GM10266 (cell line): ENCODE data around the gene HMGCLL1.

ENCODE experiments used
- DNase-seq: peaks from one replicate; pipeline ENCODE4 v3.0.0; 2012; ENCODE audit errors: extremely low spot score
- TF ChIP-seq, protein P1 (sequence below): IDR thresholded peaks from 2 replicates; pipeline ENCODE4 v1.5.1; 2012; ENCODE audit warnings: mild to moderate bottlenecking, low read depth; ENCODE audit not compliant: control insufficient read depth, insufficient read depth; ENCODE audit errors: missing control alignments

Gene HMGCLL1

DNA sequence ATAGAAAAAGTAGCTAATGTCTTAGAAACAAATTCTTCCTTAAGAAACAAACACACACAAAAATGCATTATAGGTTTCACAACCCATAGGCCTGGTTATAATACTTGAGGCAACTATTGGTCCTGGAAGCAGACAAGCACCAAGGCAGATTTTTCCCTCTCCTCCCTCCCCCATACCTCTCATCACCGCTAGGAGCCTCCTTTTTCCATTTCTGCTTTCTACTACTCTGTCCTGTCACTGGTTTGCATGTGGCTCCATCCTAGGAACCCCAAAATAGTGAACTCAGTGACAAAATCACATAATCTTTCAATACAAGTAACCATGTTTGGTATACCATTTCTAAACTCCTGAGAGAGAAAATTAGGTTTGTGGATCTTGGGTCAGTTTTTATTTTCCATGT lies 66.1 kb downstream of the HMGCLL1 start:
- DNase-seq: no peak
- TF ChIP-seq, protein P1, sequence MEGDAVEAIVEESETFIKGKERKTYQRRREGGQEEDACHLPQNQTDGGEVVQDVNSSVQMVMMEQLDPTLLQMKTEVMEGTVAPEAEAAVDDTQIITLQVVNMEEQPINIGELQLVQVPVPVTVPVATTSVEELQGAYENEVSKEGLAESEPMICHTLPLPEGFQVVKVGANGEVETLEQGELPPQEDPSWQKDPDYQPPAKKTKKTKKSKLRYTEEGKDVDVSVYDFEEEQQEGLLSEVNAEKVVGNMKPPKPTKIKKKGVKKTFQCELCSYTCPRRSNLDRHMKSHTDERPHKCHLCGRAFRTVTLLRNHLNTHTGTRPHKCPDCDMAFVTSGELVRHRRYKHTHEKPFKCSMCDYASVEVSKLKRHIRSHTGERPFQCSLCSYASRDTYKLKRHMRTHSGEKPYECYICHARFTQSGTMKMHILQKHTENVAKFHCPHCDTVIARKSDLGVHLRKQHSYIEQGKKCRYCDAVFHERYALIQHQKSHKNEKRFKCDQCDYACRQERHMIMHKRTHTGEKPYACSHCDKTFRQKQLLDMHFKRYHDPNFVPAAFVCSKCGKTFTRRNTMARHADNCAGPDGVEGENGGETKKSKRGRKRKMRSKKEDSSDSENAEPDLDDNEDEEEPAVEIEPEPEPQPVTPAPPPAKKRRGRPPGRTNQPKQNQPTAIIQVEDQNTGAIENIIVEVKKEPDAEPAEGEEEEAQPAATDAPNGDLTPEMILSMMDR: no peak

DNA sequence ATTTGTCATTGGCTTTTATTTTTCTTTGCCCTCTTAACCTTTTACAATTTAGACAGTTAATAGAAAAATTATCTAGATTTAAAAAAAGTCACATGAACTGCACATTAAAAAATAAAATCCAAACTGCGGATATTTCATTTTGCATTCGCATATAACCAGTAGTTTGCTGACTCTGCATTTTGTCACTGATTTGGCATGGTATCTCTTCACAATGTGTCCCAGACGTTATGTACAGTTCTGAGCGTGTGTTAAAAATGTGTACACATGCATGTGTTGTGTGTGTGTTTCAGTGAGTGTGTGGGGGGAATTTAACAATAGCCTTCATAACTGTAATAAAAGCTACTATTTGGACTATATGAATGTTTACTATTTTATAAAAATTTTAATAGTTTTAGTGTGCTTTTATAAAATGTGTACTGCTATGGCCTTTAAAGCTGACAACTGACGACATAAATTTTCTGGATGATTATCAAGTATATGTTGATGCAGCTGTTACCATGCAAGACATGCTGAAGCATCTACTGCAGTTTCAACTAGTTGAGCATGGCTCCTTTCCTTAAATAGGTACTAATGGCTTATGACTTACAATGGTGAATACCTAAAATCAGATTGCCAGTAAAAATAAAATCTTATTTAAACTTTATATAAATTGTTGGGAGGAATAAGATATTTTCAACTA lies 67.7 kb downstream of the HMGCLL1 start:
- DNase-seq: no peak
- TF ChIP-seq, protein P1: no peak

DNA sequence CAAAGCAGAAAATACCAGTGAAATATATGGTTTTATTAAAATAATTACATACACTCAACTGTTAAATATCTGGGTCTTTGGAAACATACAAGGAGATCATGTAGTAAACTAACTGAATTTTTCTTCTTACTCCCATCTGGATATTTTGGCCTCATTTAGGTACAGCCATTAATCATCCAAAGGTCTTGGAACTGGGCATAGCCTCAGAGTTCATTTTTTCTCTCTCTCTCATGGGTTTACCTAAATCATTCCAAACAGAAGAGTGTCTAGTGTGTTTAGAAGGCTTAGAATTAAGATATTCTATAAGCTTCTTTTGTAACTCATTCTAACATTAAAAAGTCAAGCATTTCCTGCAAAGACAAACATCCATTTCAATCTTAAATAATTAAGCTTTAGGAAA lies 79.4 kb downstream of the HMGCLL1 start:
- no peak for DNase-seq

DNA sequence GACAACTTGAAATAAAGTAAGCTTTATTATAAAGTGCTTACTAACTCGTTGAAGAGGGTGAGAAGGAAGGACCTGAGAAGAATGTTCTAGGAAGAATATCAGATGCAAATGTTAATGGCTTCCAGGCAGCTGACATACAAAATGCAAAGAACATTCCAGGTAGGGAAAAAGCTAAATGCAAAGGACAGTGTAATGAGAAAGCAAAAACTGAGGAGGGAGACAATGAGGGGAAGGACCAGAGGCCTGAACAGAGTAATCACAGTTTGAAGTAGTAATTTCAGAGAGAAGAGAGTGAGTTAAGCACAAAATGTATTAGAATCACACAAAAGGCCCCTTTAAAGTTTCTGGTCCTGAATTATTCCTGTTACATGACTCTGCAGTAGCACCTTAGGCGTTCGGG lies 81.3 kb downstream of the HMGCLL1 start:
- TF ChIP-seq, protein P1: no peak
- no peak for DNase-seq

More for the DNA sequence above, 79.4 kb downstream of the HMGCLL1 start:
- TF ChIP-seq, protein P1: no peak

DNA sequence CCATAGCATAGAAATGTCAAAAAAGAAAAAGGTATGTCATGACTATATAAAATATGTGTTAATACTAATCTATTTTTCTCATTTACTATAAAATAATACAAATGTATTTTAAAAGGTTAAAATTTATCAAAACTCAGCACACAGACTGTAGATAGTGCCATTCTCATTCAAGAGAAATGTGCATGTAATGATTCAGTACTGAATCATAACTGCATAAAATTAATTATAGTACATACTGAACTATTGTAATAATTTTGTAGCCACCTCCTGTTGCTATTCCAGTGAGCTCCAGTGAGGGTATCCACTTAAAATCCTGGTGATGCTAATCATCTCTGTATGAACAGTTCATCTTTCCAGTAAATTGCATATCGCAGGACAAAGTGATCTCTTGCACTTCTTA lies 82.8 kb downstream of the HMGCLL1 start:
- DNase-seq: no peak
- TF ChIP-seq, protein P1: no peak

DNA sequence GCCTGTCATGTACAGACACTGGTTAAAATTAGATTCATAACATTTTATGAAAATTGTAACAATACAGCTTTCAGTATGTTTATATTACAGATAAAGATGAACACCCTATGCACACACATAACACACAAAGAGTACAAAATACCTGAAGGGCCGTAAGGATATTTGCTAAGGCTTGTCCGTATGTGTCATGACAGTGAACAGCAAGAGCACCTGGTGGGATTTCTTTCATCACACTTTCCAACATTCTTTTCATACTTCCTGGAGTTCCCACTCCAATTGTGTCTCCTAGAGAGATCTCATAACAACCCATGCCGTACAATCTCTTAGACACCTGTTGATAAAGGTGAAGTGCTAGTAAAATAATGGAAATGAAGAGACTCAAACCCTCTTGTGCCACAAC lies 83.7 kb downstream of the HMGCLL1 start:
- DNase-seq: no peak
- TF ChIP-seq, protein P1: no peak

DNA sequence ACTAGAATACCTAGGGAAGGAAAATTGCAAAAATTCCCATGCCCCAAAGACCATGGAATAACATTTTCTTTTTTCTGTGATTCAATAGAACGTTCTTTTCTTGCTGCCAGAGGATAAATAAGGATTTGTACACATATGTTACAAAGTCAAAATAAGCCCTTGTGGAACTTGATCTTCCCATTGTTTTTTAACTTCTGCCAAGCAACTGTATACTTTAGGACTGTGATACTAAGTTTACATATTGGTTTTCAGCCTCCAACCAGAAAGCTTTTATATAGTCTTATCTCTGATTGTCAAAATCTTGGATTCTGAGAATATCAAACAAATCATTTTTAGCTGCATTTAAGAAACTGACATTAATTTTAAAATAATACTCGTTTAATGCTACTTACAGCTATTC lies 84.6 kb downstream of the HMGCLL1 start:
- TF ChIP-seq, protein P1: no peak
- DNase-seq: no peak
